Naive thymus-derived CD8-positive, alpha-beta T cell (primary cell): ENCODE data around the gene MACIR. TPM values are rescaled to one million over a fixed set of nuclear protein-coding genes. Genes with fewer than 3 reads are reported as not detected.
"Not testable (repeated sequence)": the region's sequence is repeated elsewhere in the genome, so short reads cannot be mapped to it uniquely, and the experiment has no call there.

Experiments
- ATAC-seq, 2 donors: fragments of 150-1000 bp; cut with Tn5 transposase in 1 of 2; sonication (Bioruptor Pico), chemical (Tn5 transposase) in 1 of 2; 1 replicate in 1 of 2; 2 replicates in 1 of 2; pipeline ENCODE4 v1.10.0; 2021; ENCODE audit warnings: mild to moderate bottlenecking in 2 of 2, moderate library complexity in 2 of 2
- POLR2A ChIA-PET: fragments of 350-600 bp; sonication (Branson Sonifier 250); formaldehyde crosslinking; loops from one replicate; lab custom pipeline; 2021; ENCODE audit warnings: antibody characterized with exemption; lab: Charles Lee
- DNase-seq, 10 donors: peaks; one replicate each; pipeline versions ENCODE4 v3.0.0 to v3.0.0-alpha.2; 2020 to 2022
- H3K27ac Mint-ChIP-seq, 10 donors: one replicate each; pipeline ENCODE4 v1.8.0; 2020 to 2022; ENCODE audit warnings: mild to moderate bottlenecking in 10 of 10, mixed read lengths in 10 of 10, moderate library complexity in 4 of 10, inconsistent platforms in 1 of 10
- H3K27me3 Mint-ChIP-seq, 5 donors: one replicate each; pipeline ENCODE4 v1.8.0; 2021 to 2022; ENCODE audit warnings: mixed read lengths in 5 of 5
- H3K36me3 Mint-ChIP-seq, 3 donors: one replicate each; pipeline ENCODE4 v1.8.0; 2020 to 2022; ENCODE audit warnings: mixed read lengths in 3 of 3, mild to moderate bottlenecking in 2 of 3, inconsistent platforms in 1 of 3
- H3K4me1 Mint-ChIP-seq, 4 donors: one replicate each; pipeline ENCODE4 v1.8.0; 2021 to 2022; ENCODE audit warnings: mixed read lengths in 4 of 4
- H3K4me3 Mint-ChIP-seq, 10 donors: one replicate each; pipeline ENCODE4 v1.8.0; 2020 to 2022; ENCODE audit warnings: mild to moderate bottlenecking in 10 of 10, mixed read lengths in 10 of 10, moderate library complexity in 6 of 10, inconsistent platforms in 1 of 10
- H3K9me3 Mint-ChIP-seq, 9 donors: one replicate each; pipeline ENCODE4 v1.8.0; 2020 to 2022; ENCODE audit warnings: mixed read lengths in 9 of 9, mild to moderate bottlenecking in 3 of 9, inconsistent platforms in 1 of 9, moderate library complexity in 1 of 9
- polyA plus RNA-seq, 3 donors: library from polyadenylated mRNA; unstranded; fragments of 300-500 nt; fragmentation: Illumina TruSeq; gene quantifications; one replicate each; pipeline ENCODE4 v1.2.3, GENCODE V29; 2021
- total RNA-seq, 8 experiments: library from RNA in 2 of 8; stranded (reverse) in 2 of 8; gene quantifications; one replicate each; pipeline ENCODE4 v1.2.3 and lab custom pipeline; 2021 to 2026

The MACIR gene, protein sequence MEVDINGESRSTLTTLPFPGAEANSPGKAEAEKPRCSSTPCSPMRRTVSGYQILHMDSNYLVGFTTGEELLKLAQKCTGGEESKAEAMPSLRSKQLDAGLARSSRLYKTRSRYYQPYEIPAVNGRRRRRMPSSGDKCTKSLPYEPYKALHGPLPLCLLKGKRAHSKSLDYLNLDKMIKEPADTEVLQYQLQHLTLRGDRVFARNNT
- total RNA-seq (1 to 10 TPM; 1.8 to 2.2 TPM), polyA plus RNA-seq (1 to 10 TPM in 1 of 3 donors, under 1 TPM in 2; 0.76 to 1.2 (median 0.82) TPM), total RNA-seq (lab: John Stamatoyannopoulos, UW) (0 to 7.7 (median 3.6) reads per million in 6 experiments)

GRCh38 chr5:103258368-103258956 lies at the start of gene MACIR:
Gene MACIR (plus strand): TSS chr5:103258763. CDS start chr5:103275920, 17,157 bp downstream.
- no peaks in the 10 kb centered on the region for H3K36me3 Mint-ChIP-seq
- H3K27ac Mint-ChIP-seq, result peak within 1 kb of the TSS; percentile 55 to 92 (median 88)
- POLR2A ChIA-PET, result interaction anchor here (1.4 to 2.9 kb wide), 3 partner anchors 18 to 305 kb away, joined by 4 to 20 read pairs (median 5); partner anchors contain the start of genes GIN1 and PPIP5K2
- peaks cover 3 to 20% (median 9%) of the 10 kb centered on the region in 5 donors for H3K27me3 Mint-ChIP-seq
- H3K9me3 Mint-ChIP-seq, result no peaks in the 10 kb centered on the region
- ATAC-seq (peak; percentile 88 to 91), DNase-seq (peak; percentile 82 to 96 (median 90))
- H3K4me3 Mint-ChIP-seq, result peak within 1 kb of the TSS; percentile 81 to 92 (median 86)
- peaks cover 7 to 22% (median 15%) of the 10 kb centered on the region in 4 donors for H3K4me1 Mint-ChIP-seq

DNA sequence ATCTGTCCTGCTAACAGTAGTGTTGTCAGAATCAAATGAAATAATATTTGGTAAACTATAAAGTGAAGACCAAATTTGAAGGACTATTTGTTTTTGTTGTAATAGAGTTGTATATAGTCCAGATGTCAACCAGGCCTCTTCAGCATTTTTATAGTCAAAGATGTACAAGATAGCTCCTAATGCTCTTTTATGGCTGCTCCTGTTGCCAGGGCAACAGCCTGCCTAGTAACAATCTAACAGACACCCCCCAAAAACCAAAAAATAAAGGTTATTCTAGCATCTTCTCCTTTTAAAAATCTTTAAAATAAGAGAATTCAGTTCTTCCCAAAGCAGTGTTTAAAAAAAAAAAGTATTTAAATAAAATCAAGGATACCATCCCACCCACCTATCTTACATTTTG lies 49.5 kb upstream of the MACIR start:
- peaks cover 15 to 29% (median 19%) of the 10 kb centered on the region in 4 donors for H3K4me1 Mint-ChIP-seq
- ATAC-seq (no peak), DNase-seq (no peak)
- no peak overlapping the region for H3K4me3 Mint-ChIP-seq
- H3K9me3 Mint-ChIP-seq, result peaks cover 0 to 5% (median 0%) of the 10 kb centered on the region in 9 donors
- POLR2A ChIA-PET, result no interaction called here
- no peaks in the 10 kb centered on the region for H3K27me3 Mint-ChIP-seq
- H3K27ac Mint-ChIP-seq, result no peak overlapping the region
- H3K36me3 Mint-ChIP-seq, result peaks cover 9 to 34% (median 30%) of the 10 kb centered on the region in 3 donors

- ATAC-seq, result no peak
- no peak overlapping the region for H3K27ac Mint-ChIP-seq
- peaks cover 15 to 29% (median 19%) of the 10 kb centered on the region in 4 donors for H3K4me1 Mint-ChIP-seq
- H3K36me3 Mint-ChIP-seq, result peaks cover 0 to 19% (median 11%) of the 10 kb centered on the region in 3 donors
- H3K9me3 Mint-ChIP-seq, result no peaks in the 10 kb centered on the region
- POLR2A ChIA-PET, result no interaction called here
- H3K27me3 Mint-ChIP-seq, result no peaks in the 10 kb centered on the region
- H3K4me3 Mint-ChIP-seq, result no peak overlapping the region
- DNase-seq, result no peak
Measured at GRCh38 chr5:103210952-103211351, 47.6 kb upstream of the MACIR start.

- Mint-ChIP-seq H3K27me3 (no peaks in the 10 kb centered on the region), H3K4me3 (peak overlapping the region in 5 of 10 donors; percentile 5 to 63 (median 52)), H3K36me3 (peaks cover 0 to 11% (median 6%) of the 10 kb centered on the region in 3 donors), H3K27ac (peak overlapping the region in 5 of 10 donors; percentile 36 to 78 (median 64)), H3K9me3 (no peaks in the 10 kb centered on the region), H3K4me1 (peaks cover 15 to 29% (median 20%) of the 10 kb centered on the region in 4 donors)
- DNase-seq, result no peak
- POLR2A ChIA-PET, result no interaction called here
- no peak for ATAC-seq
Measured at GRCh38 chr5:103211576-103212561, 46.7 kb upstream of the MACIR start.

DNA sequence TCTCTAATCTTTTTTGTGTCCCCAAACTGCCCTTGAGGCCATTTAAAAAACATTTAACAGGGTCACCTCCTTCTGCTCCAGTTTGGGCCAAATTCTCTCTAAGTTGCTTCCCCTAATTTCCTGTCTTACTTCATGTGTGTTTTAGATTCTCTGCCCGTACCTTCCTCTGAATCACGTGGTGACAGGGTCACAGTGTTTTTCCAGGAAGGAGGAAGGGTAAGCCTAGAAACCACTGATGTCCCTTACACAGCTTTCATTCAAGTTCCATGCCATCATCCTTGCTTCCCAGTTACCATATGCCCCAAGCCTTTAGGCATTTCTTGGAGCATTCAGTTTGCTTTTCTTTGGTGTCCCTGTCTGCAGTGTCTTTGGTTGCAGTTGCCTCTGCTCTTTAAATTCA lies 42.4 kb upstream of the MACIR start:
- Mint-ChIP-seq H3K4me3 (no peak overlapping the region), H3K9me3 (peaks cover 0 to 4% (median 0%) of the 10 kb centered on the region in 9 donors), H3K4me1 (peaks cover 10 to 13% (median 10%) of the 10 kb centered on the region in 4 donors), H3K27me3 (no peaks in the 10 kb centered on the region), H3K36me3 (peaks cover 0 to 7% (median 3%) of the 10 kb centered on the region in 3 donors), H3K27ac (peak overlapping the region in 3 of 10 donors; percentile 12 to 43 (median 22))
- DNase-seq, result no peak
- no peak for ATAC-seq
- POLR2A ChIA-PET, result no interaction called here

DNA sequence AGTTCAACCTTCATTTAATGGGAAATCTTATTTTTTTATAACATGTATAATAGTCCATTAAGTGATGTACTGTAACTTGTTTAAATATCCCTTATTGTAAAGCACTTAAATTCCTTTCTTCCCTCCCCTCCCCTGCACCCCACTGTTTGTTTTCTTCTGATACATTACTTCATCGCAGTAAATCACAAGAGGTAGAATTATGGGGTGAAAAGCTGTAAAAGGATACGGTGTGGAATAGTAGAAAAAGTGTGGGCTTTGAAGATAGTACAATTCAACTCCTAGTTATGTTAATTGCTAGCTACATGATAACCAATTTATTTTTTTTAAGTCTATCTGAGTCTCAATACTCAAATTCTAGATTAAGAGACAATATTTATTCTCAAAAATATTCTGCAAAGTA lies 41.9 kb upstream of the MACIR start:
- Mint-ChIP-seq H3K4me3 (no peak overlapping the region), H3K36me3 (peaks cover 0 to 7% (median 3%) of the 10 kb centered on the region in 3 donors), H3K27me3 (no peaks in the 10 kb centered on the region), H3K9me3 (peaks cover 0 to 4% (median 0%) of the 10 kb centered on the region in 9 donors), H3K4me1 (peaks cover 5 to 10% (median 7%) of the 10 kb centered on the region in 4 donors), H3K27ac (no peak overlapping the region)
- POLR2A ChIA-PET, result interaction anchor here (0.5 kb wide), 1 partner anchor 204 kb away, joined by 4 read pairs; no protein-coding TSS in a partner anchor
- ATAC-seq (no peak), DNase-seq (no peak)

DNA sequence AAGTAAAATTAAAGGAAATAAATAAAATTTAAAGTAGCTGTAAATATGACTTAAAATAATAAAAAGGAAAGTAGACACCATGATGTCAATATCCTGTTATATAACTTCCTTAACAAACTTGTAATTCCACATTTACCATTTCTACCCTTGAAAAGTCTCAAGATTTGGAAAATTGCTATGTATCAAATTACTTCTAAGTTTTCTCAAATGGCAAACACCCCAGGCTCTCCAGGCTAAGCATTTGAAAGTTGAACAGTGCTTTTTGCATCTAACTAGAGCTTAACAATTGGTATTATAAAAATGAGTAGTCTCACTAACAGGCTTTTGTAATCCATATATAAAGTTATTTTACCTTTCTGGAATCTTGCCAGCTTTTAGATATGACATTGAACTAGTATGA lies 41.5 kb upstream of the MACIR start:
- Mint-ChIP-seq H3K27me3 (no peaks in the 10 kb centered on the region), H3K27ac (peak overlapping the region in 1 of 10 donors; percentile 29), H3K4me3 (no peak overlapping the region), H3K4me1 (peaks cover 2 to 6% (median 3%) of the 10 kb centered on the region in 4 donors), H3K36me3 (peaks cover 0 to 7% (median 3%) of the 10 kb centered on the region in 3 donors), H3K9me3 (peaks cover 0 to 4% (median 0%) of the 10 kb centered on the region in 9 donors)
- DNase-seq, result no peak
- POLR2A ChIA-PET, result interaction anchor here (0.5 kb wide), 1 partner anchor 205 kb away, joined by 4 read pairs; no protein-coding TSS in a partner anchor
- ATAC-seq, result no peak

DNA sequence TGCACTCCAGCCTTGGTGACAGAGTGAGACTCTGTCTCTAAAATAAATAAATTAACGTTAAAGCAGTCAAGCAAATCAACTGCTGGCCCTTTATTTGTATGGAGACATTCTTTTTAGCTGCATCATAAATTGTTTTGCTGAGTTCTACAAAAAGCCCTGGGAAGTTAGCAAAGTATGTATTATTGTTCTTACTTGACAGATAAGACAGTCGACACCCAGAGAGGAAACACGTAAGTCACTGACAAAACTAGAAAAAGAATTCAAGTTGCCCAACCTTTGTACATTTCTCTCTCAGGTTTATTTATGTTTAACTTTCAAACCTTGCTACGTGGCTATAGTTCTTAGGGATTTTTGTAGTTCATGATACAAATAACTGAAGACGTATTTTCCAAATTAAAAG lies 40.4 kb upstream of the MACIR start:
- POLR2A ChIA-PET, result no interaction called here
- ATAC-seq, result no peak
- H3K27ac Mint-ChIP-seq, result no peak overlapping the region
- no peak overlapping the region for H3K4me3 Mint-ChIP-seq
- peaks cover 0 to 5% (median 0%) of the 10 kb centered on the region in 4 donors for H3K4me1 Mint-ChIP-seq
- H3K36me3 Mint-ChIP-seq, result peaks cover 0 to 7% (median 3%) of the 10 kb centered on the region in 3 donors
- no peaks in the 10 kb centered on the region for H3K27me3 Mint-ChIP-seq
- DNase-seq, result no peak
- peaks cover 0 to 4% (median 0%) of the 10 kb centered on the region in 9 donors for H3K9me3 Mint-ChIP-seq

GRCh38 chr5:103219074-103219473 lies 39.5 kb upstream of the MACIR start:
- ATAC-seq, POLR2A ChIA-PET, H3K9me3 Mint-ChIP-seq, H3K36me3 Mint-ChIP-seq, H3K4me3 Mint-ChIP-seq, H3K27me3 Mint-ChIP-seq, H3K4me1 Mint-ChIP-seq, DNase-seq, H3K27ac Mint-ChIP-seq: not testable (repeated sequence)

GRCh38 chr5:103223031-103223955 lies 35.3 kb upstream of the MACIR start:
- Mint-ChIP-seq H3K4me1 (peaks cover 0 to 2% (median 0%) of the 10 kb centered on the region in 4 donors), H3K9me3 (peaks cover 0 to 4% (median 0%) of the 10 kb centered on the region in 9 donors), H3K27me3 (peaks cover 1 to 30% (median 10%) of the 10 kb centered on the region in 5 donors), H3K4me3 (no peak overlapping the region), H3K27ac (no peak overlapping the region), H3K36me3 (peaks cover 0 to 13% (median 3%) of the 10 kb centered on the region in 3 donors)
- ATAC-seq (no peak), DNase-seq (no peak)
- POLR2A ChIA-PET, result no interaction called here
